ENCODE measurements around the gene PLA2G2A.

PLA2G2A gene

GRCh38 chr1:19978143-19978542 lies 1.3 kb downstream of the PLA2G2A start:
- H3K4me2 ChIP-seq (ENCODE audit: low read depth, low read length): no peak overlapping the region
- no peak overlapping the region for H2AFZ ChIP-seq (ENCODE audit: low read length)
- H3K27me3 ChIP-seq (replicated peaks; ENCODE audit: insufficient read depth, low read length): peaks cover 74% of the 10 kb centered on the region
- H3K9ac ChIP-seq (ENCODE audit: low read length): no peak overlapping the region
- no peaks in the 10 kb centered on the region for H3K4me1 ChIP-seq (ENCODE audit: low read length)
- no peak for DNase-seq
- no peak overlapping the region for H3K4me3 ChIP-seq (ENCODE audit: low read length)
- no peak overlapping the region for H3K27ac ChIP-seq (ENCODE audit: low read length)
- H3F3A ChIP-seq (ENCODE audit: insufficient read depth, low read length): no peaks in the 10 kb centered on the region
- H3K9me2 ChIP-seq (replicated peaks; ENCODE audit: insufficient read depth, low read length): no peaks in the 10 kb centered on the region
- no peaks in the 10 kb centered on the region for H3K36me3 ChIP-seq (replicated peaks; ENCODE audit: insufficient read depth, low read length)
- no peak for TF ChIP-seq CTCF (IDR thresholded peaks at IDR 0.05; ENCODE audit: low read length)
- no peak for TF ChIP-seq EZH2phosphoT487 (IDR thresholded peaks at IDR 0.05; ENCODE audit: low read length)
- TF ChIP-seq EZH2 (optimal IDR thresholded peaks at IDR 0.05; ENCODE audit: low read depth, low read length): no peak
- H3K79me2 ChIP-seq (ENCODE audit: low read length): no peaks in the 10 kb centered on the region
- no peaks in the 10 kb centered on the region for H4K20me1 ChIP-seq (ENCODE audit: insufficient read depth, low read length)
- H3K9me3 ChIP-seq (replicated peaks; ENCODE audit: insufficient read depth, low read length): no peaks in the 10 kb centered on the region

- H3K79me2 ChIP-seq (ENCODE audit: low read length): no peaks in the 10 kb centered on the region
- no peaks in the 10 kb centered on the region for H3K36me3 ChIP-seq (replicated peaks; ENCODE audit: insufficient read depth, low read length)
- peaks cover 72% of the 10 kb centered on the region for H3K27me3 ChIP-seq (replicated peaks; ENCODE audit: insufficient read depth, low read length)
- no peaks in the 10 kb centered on the region for H3F3A ChIP-seq (ENCODE audit: insufficient read depth, low read length)
- no peaks in the 10 kb centered on the region for H4K20me1 ChIP-seq (ENCODE audit: insufficient read depth, low read length)
- TF ChIP-seq EZH2phosphoT487 (IDR thresholded peaks at IDR 0.05; ENCODE audit: low read length) (no peak), CTCF (IDR thresholded peaks at IDR 0.05; ENCODE audit: low read length) (no peak), EZH2 (optimal IDR thresholded peaks at IDR 0.05; ENCODE audit: low read depth, low read length) (no peak)
- no peak overlapping the region for H2AFZ ChIP-seq (ENCODE audit: low read length)
- H3K4me2 ChIP-seq (ENCODE audit: low read depth, low read length): no peak overlapping the region
- no peaks in the 10 kb centered on the region for H3K9me3 ChIP-seq (replicated peaks; ENCODE audit: insufficient read depth, low read length)
- H3K4me3 ChIP-seq (ENCODE audit: low read length): no peak overlapping the region
- H3K27ac ChIP-seq (ENCODE audit: low read length): no peak overlapping the region
- DNase-seq: no peak
- no peak overlapping the region for H3K9ac ChIP-seq (ENCODE audit: low read length)
- H3K9me2 ChIP-seq (replicated peaks; ENCODE audit: insufficient read depth, low read length): no peaks in the 10 kb centered on the region
- no peaks in the 10 kb centered on the region for H3K4me1 ChIP-seq (ENCODE audit: low read length)
Observed at GRCh38 chr1:19976317-19977003, 3.0 kb downstream of the PLA2G2A start.

- H3F3A ChIP-seq (ENCODE audit: insufficient read depth, low read length): no peaks in the 10 kb centered on the region
- H3K36me3 ChIP-seq (replicated peaks; ENCODE audit: insufficient read depth, low read length): no peaks in the 10 kb centered on the region
- no peak overlapping the region for H3K27ac ChIP-seq (ENCODE audit: low read length)
- no peaks in the 10 kb centered on the region for H3K9me2 ChIP-seq (replicated peaks; ENCODE audit: insufficient read depth, low read length)
- H3K4me1 ChIP-seq (ENCODE audit: low read length): no peaks in the 10 kb centered on the region
- no peak for DNase-seq
- H4K20me1 ChIP-seq (ENCODE audit: insufficient read depth, low read length): no peaks in the 10 kb centered on the region
- H3K27me3 ChIP-seq (replicated peaks; ENCODE audit: insufficient read depth, low read length): peaks cover 69% of the 10 kb centered on the region
- no peak overlapping the region for H2AFZ ChIP-seq (ENCODE audit: low read length)
- TF ChIP-seq EZH2 (optimal IDR thresholded peaks at IDR 0.05; ENCODE audit: low read depth, low read length) (no peak), CTCF (IDR thresholded peaks at IDR 0.05; ENCODE audit: low read length) (no peak), EZH2phosphoT487 (IDR thresholded peaks at IDR 0.05; ENCODE audit: low read length) (no peak)
- no peak overlapping the region for H3K4me3 ChIP-seq (ENCODE audit: low read length)
- H3K9me3 ChIP-seq (replicated peaks; ENCODE audit: insufficient read depth, low read length): no peaks in the 10 kb centered on the region
- H3K4me2 ChIP-seq (ENCODE audit: low read depth, low read length): no peak overlapping the region
- H3K9ac ChIP-seq (ENCODE audit: low read length): no peak overlapping the region
- H3K79me2 ChIP-seq (ENCODE audit: low read length): no peaks in the 10 kb centered on the region
Observed at GRCh38 chr1:19975423-19976193, 3.8 kb downstream of the PLA2G2A start.
